H9 (cell line): ENCODE results near the gene CYP39A1. TPM values are rescaled to one million over a fixed set of nuclear protein-coding genes. Genes with fewer than 3 reads are reported as not detected.

Source experiments
- DNase-seq: peaks from one replicate; pipeline ENCODE4 v3.0.0-alpha.2; 2017
- H2AFZ ChIP-seq: one replicate; pipeline ENCODE4 v1.6.1; 2013; ENCODE audit warnings: mild to moderate bottlenecking, low read length, control low read depth, moderate library complexity
- H2AK5ac ChIP-seq: 2 replicates; pipeline ENCODE4 v1.6.1; 2013; ENCODE audit warnings: low read length, control low read depth, mixed read lengths; ENCODE audit not compliant: insufficient read length
- H2BK120ac ChIP-seq: one replicate; pipeline ENCODE4 v1.6.1; 2013; ENCODE audit warnings: low read depth, mild to moderate bottlenecking, low read length, control low read depth, inconsistent platforms; ENCODE audit not compliant: poor library complexity, severe bottlenecking
- H2BK12ac ChIP-seq: 2 replicates; pipeline ENCODE4 v1.6.1; 2013; ENCODE audit warnings: low read length, control low read depth, mixed read lengths, low read depth; ENCODE audit not compliant: insufficient read length
- H2BK15ac ChIP-seq: 2 replicates; pipeline ENCODE4 v1.6.1; 2013; ENCODE audit warnings: low read depth, low read length, control low read depth
- H2BK20ac ChIP-seq: one replicate; pipeline ENCODE4 v1.6.1; 2013; ENCODE audit warnings: low read depth, mild to moderate bottlenecking, low read length, control low read depth, inconsistent platforms; ENCODE audit not compliant: poor library complexity, severe bottlenecking
- H2BK5ac ChIP-seq: 2 replicates; pipeline ENCODE4 v1.6.1; 2013; ENCODE audit warnings: low read length, control low read depth, mixed read lengths; ENCODE audit not compliant: insufficient read length
- H3K14ac ChIP-seq: 2 replicates; pipeline ENCODE4 v1.6.1; 2013; ENCODE audit warnings: low read length, control low read depth; ENCODE audit not compliant: insufficient read depth
- H3K18ac ChIP-seq: 2 replicates; pipeline ENCODE4 v1.6.1; 2013; ENCODE audit warnings: low read depth, mild to moderate bottlenecking, mixed read lengths, low read length, control low read depth; ENCODE audit not compliant: insufficient read length
- H3K23ac ChIP-seq: 2 replicates; pipeline ENCODE4 v1.6.1; 2013; ENCODE audit warnings: low read length, control low read depth, mixed read lengths, low read depth; ENCODE audit not compliant: insufficient read length
- H3K23me2 ChIP-seq: 2 replicates; pipeline ENCODE4 v1.6.1; 2013; ENCODE audit warnings: low read depth, mild to moderate bottlenecking, mixed read lengths, low read length, control low read depth; ENCODE audit not compliant: insufficient read length, poor library complexity, severe bottlenecking
- H3K27ac ChIP-seq: 2 replicates; pipeline ENCODE4 v1.5.1; 2013; ENCODE audit warnings: low read length, control low read depth, mixed read lengths, low read depth; ENCODE audit not compliant: insufficient read length
- H3K27me3 ChIP-seq: 2 replicates; pipeline ENCODE4 v1.6.1; 2013; ENCODE audit warnings: low read length, control low read depth, inconsistent platforms; ENCODE audit not compliant: insufficient read depth
- H3K4ac ChIP-seq: 2 replicates; pipeline ENCODE4 v1.6.1; 2013; ENCODE audit warnings: low read depth, mild to moderate bottlenecking, control low read depth, inconsistent platforms, low read length, moderate library complexity
- H3K4me1 ChIP-seq: 2 replicates; pipeline ENCODE4 v1.6.1; 2013; ENCODE audit warnings: low read length, control low read depth, inconsistent platforms; ENCODE audit not compliant: insufficient read depth
- H3K4me2 ChIP-seq: 2 replicates; pipeline ENCODE4 v1.6.1; 2013; ENCODE audit warnings: low read length, control low read depth, mixed read lengths; ENCODE audit not compliant: insufficient read length, insufficient read depth
- H3K56ac ChIP-seq: 2 replicates; pipeline ENCODE4 v1.6.1; 2013; ENCODE audit warnings: low read depth, mild to moderate bottlenecking, mixed read lengths, low read length, control low read depth; ENCODE audit not compliant: insufficient read length
- H3K79me1 ChIP-seq: 2 replicates; pipeline ENCODE4 v1.6.1; 2013; ENCODE audit warnings: low read depth, mild to moderate bottlenecking, moderate library complexity, low read length, control low read depth, inconsistent platforms; ENCODE audit not compliant: insufficient read depth, poor library complexity, severe bottlenecking
- H3K79me2 ChIP-seq: 2 replicates; pipeline ENCODE4 v1.6.1; 2013; ENCODE audit warnings: low read length, control low read depth, inconsistent platforms; ENCODE audit not compliant: insufficient read depth
- H3K9ac ChIP-seq: 2 replicates; pipeline ENCODE4 v1.6.1; 2013; ENCODE audit warnings: low read length, control low read depth, mixed read lengths; ENCODE audit not compliant: insufficient read length; ENCODE audit errors: extremely low read depth
- H3K9me3 ChIP-seq: one replicate; pipeline ENCODE4 v1.6.1; 2013; ENCODE audit warnings: low read depth, low read length, inconsistent platforms; ENCODE audit not compliant: control insufficient read depth
- H3T11ph ChIP-seq: one replicate; pipeline ENCODE4 v1.6.1; 2013; ENCODE audit warnings: mild to moderate bottlenecking, low read length, control low read depth, inconsistent platforms
- H4K20me1 ChIP-seq: one replicate; pipeline ENCODE4 v1.6.1; 2013; ENCODE audit not compliant: control insufficient read depth, insufficient read length, insufficient read depth
- H4K5ac ChIP-seq: 2 replicates; pipeline ENCODE4 v1.6.1; 2013; ENCODE audit warnings: low read depth, mild to moderate bottlenecking, mixed read lengths, low read length, control low read depth; ENCODE audit not compliant: insufficient read length
- H4K8ac ChIP-seq: replicated peaks from 2 replicates; pipeline ENCODE4 v1.6.1; 2013; ENCODE audit warnings: low read length, control low read depth, mixed read lengths, low read depth; ENCODE audit not compliant: insufficient read length
- H4K91ac ChIP-seq: 2 replicates; pipeline ENCODE4 v1.6.1; 2013; ENCODE audit warnings: low read depth, mild to moderate bottlenecking, moderate library complexity, mixed read lengths, low read length, control low read depth; ENCODE audit not compliant: insufficient read length
- H3K27ac Mint-ChIP-seq, 3 experiments: 2 replicates in 2 of 3; 3 replicates in 1 of 3; pipeline ENCODE4 v1.8.0; 2020 to 2021; ENCODE audit warnings: mixed read lengths in 3 of 3, mild to moderate bottlenecking in 1 of 3, moderate library complexity in 1 of 3
- H3K27me3 Mint-ChIP-seq: 2 replicates; pipeline ENCODE4 v1.8.0; 2021; ENCODE audit warnings: low read depth, mild to moderate bottlenecking, moderate library complexity, mixed read lengths
- H3K36me3 Mint-ChIP-seq, 3 experiments: 2 replicates in 2 of 3; 3 replicates in 1 of 3; pipeline ENCODE4 v1.8.0; 2020 to 2021; ENCODE audit warnings: low read depth in 3 of 3, mixed read lengths in 3 of 3; ENCODE audit not compliant: insufficient read depth in 1 of 3
- H3K4me1 Mint-ChIP-seq, 2 experiments: 2 replicates each; pipeline ENCODE4 v1.8.0; 2020; ENCODE audit warnings: mixed read lengths in 2 of 2
- H3K4me3 Mint-ChIP-seq, 2 experiments: 2 replicates in 1 of 2; 3 replicates in 1 of 2; pipeline ENCODE4 v1.8.0; 2020 to 2021; ENCODE audit warnings: mild to moderate bottlenecking in 2 of 2, mixed read lengths in 2 of 2, moderate library complexity in 1 of 2
- H3K9me3 Mint-ChIP-seq, 2 experiments: 2 replicates in 1 of 2; 3 replicates in 1 of 2; pipeline ENCODE4 v1.8.0; 2020; ENCODE audit warnings: mild to moderate bottlenecking in 2 of 2, mixed read lengths in 2 of 2, moderate library complexity in 1 of 2
- CTCF ChIP-seq: fragments of 200-600 bp; sonication (generic); conservative IDR thresholded peaks from 3 replicates; pipeline ENCODE4 v1.8.0; 2021; ENCODE audit warnings: antibody characterized with exemption, mild to moderate bottlenecking
- WGBS: extraction: QIAGEN DNeasy Blood & Tissue Kit; methylation state at CpG from one replicate; pipeline ENCODE4 v1.1.7; 2013; ENCODE audit warnings: missing lambda C conversion rate, low lambda C conversion rate, mixed read lengths; ENCODE audit not compliant: insufficient read length; ENCODE audit errors: extremely low coverage; 5-methylcytosine and 5-hydroxymethylcytosine counted together
- long read RNA-seq: library from polyadenylated mRNA; unstranded; transcript quantifications from one replicate; pipeline ENCODE4 v2.0.0, GENCODE V29; 2020
- total RNA-seq: library from RNA; stranded (reverse); gene quantifications from 2 replicates; pipeline ENCODE4 v1.2.1, GENCODE V29; 2021

CYP39A1 gene, protein sequence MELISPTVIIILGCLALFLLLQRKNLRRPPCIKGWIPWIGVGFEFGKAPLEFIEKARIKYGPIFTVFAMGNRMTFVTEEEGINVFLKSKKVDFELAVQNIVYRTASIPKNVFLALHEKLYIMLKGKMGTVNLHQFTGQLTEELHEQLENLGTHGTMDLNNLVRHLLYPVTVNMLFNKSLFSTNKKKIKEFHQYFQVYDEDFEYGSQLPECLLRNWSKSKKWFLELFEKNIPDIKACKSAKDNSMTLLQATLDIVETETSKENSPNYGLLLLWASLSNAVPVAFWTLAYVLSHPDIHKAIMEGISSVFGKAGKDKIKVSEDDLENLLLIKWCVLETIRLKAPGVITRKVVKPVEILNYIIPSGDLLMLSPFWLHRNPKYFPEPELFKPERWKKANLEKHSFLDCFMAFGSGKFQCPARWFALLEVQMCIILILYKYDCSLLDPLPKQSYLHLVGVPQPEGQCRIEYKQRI
- 0.50 and 0.59 TPM in 2 replicates for total RNA-seq
- long read RNA-seq, partial matches to known transcripts: 0 of 3 reads
- long read RNA-seq, other reads (novel, unspliced or antisense): 1 of 3 reads

DNA sequence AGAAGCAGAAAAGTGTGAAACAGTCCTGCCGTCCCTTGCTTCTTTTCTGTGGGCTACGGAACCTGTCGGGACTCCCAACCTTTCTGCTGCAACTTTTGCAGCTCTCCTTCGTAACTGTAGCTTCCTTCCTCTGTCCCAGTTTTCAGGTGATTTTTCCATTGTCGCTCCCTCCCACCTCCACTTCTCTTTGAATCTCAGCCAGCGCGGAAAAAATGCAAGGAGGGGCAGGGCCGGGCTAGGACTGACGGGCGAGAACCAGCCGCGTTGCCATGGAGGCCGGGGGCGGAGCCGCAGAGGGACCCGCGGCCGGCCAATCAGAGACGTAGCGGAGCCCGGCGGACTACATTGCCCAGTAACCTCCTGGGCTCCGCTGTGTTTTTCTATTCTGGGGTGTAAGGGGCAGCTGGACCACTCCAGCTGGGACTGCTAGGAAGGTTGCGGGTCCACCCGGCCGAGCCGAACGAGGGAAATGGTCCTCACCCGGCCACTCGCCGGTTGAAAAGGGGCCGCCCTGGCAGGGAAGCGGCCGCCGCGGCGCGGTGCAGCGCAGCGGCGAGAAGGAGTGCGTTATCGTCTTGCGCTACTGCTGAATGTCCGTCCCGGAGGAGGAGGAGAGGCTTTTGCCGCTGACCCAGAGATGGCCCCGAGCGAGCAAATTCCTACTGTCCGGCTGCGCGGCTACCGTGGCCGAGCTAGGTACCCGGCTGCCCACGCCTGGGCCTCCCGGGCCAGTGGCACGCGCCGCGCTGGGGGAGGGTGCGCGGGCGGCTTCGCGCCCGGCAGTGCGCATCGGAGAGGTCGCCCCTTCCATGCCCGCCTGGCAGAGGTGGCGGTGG lies at the start of gene CYP39A1, which contains the start of gene SLC25A27:
TSS of gene CYP39A1 (minus strand) at position 216 of the 836 bp plus-strand sequence. CDS start 236 bp downstream, outside the sequence.
TSS of gene SLC25A27 (plus strand) at position 373 of the 836 bp plus-strand sequence. CDS start at position 591, 218 bp downstream.
- H3K9me3 ChIP-seq: no peaks in the 10 kb centered on the region
- H3K14ac ChIP-seq: peak within 1 kb of the TSS; percentile 11; the same call in 1 of the 2 replicates
- peak; percentile 96 for DNase-seq
- no peak within 1 kb of the TSS for H3K27ac ChIP-seq
- H2BK15ac ChIP-seq: no peak within 1 kb of the TSS
- peak within 1 kb of the TSS; percentile 53 for H3K4me2 ChIP-seq
- no peaks in the 10 kb centered on the region; a peak in 1 of 7 replicates for H3K36me3 Mint-ChIP-seq
- H2AK5ac ChIP-seq: no peak within 1 kb of the TSS
- H2BK12ac ChIP-seq: no peak within 1 kb of the TSS
- no peak within 1 kb of the TSS for H4K8ac ChIP-seq
- no peak within 1 kb of the TSS for H3K4ac ChIP-seq
- H3K9ac ChIP-seq: peak within 1 kb of the TSS; percentile 70
- H3K56ac ChIP-seq: no peak within 1 kb of the TSS
- no peak for TF ChIP-seq CTCF
- no peaks in the 10 kb centered on the region for H3K79me1 ChIP-seq
- no peak within 1 kb of the TSS for H3T11ph ChIP-seq
- H3K79me2 ChIP-seq: no peaks in the 10 kb centered on the region
- no peak within 1 kb of the TSS for H2BK20ac ChIP-seq
- peaks cover 12 to 24% of the 10 kb centered on the region in 2 experiments for H3K4me1 Mint-ChIP-seq
- peak within 1 kb of the TSS; percentile 37 to 59 (median 45); a peak in 5 of 7 replicates for H3K27ac Mint-ChIP-seq
- no peak within 1 kb of the TSS for H2BK120ac ChIP-seq
- no peak within 1 kb of the TSS for H3K18ac ChIP-seq
- H4K20me1 ChIP-seq: no peaks in the 10 kb centered on the region
- H3K27me3 ChIP-seq: no peaks in the 10 kb centered on the region; the same call in 1 of the 2 replicates
- peak within 1 kb of the TSS; percentile 75 for H2AFZ ChIP-seq
- H3K4me1 ChIP-seq: no peaks in the 10 kb centered on the region
- no peak within 1 kb of the TSS for H4K5ac ChIP-seq
- peaks cover 20% of the 10 kb centered on the region for H3K27me3 Mint-ChIP-seq
- peak within 1 kb of the TSS; percentile 82 to 89 for H3K4me3 Mint-ChIP-seq
- H4K91ac ChIP-seq: no peak within 1 kb of the TSS
- no peaks in the 10 kb centered on the region for H3K23me2 ChIP-seq
- H3K9me3 Mint-ChIP-seq: no peaks in the 10 kb centered on the region
- whole genome bisulfite sequencing: no CpG with 5 or more reads among the region's 72 CpGs
- H2BK5ac ChIP-seq: no peak within 1 kb of the TSS
- no peak within 1 kb of the TSS for H3K23ac ChIP-seq
